GM18951 (cell line): ENCODE measurements around the gene REG4.
"Not testable (repeated sequence)": the region's sequence is repeated elsewhere in the genome, so short reads cannot be mapped to it uniquely, and the experiment has no call there.

Experiments used
- POLR2A ChIP-seq: IDR thresholded peaks from 4 replicates; pipeline ENCODE4 v1.6.1; 2011; ENCODE audit warnings: mild to moderate bottlenecking; ENCODE audit not compliant: insufficient read length, insufficient read depth; ENCODE audit errors: extremely low read depth
- in situ Hi-C: fragments of 300-500 bp; cut with MboI; formaldehyde crosslinking; loops from one replicate; pipeline ENCODE4 v1.12.0; 2022; ENCODE audit warnings: low sequenced_read_pairs, mixed read lengths, inconsistent platforms; ENCODE audit not compliant: unreplicated experiment

Gene REG4

DNA sequence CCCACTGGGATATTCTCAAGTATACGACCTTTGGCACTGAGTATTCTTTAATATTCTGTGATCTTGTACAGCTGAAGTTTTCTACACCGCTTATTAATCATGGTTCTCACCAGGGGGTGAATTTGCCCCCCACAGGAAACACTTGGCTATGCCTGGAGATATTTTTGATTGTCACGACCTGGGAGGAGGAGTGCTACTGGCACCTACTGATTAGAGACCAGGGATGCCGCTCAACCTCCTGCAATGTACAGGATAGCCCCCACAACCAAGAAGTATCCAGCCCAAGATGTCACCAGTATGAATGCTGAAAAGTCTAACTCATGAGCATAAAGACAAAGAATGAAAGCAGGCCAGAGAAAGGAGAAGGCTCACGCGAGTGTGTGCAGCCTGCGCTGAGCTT, 13.7 kb downstream of the REG4 start:
- TF ChIP-seq POLR2A = no peak
- in situ Hi-C loops = no loop called here

DNA sequence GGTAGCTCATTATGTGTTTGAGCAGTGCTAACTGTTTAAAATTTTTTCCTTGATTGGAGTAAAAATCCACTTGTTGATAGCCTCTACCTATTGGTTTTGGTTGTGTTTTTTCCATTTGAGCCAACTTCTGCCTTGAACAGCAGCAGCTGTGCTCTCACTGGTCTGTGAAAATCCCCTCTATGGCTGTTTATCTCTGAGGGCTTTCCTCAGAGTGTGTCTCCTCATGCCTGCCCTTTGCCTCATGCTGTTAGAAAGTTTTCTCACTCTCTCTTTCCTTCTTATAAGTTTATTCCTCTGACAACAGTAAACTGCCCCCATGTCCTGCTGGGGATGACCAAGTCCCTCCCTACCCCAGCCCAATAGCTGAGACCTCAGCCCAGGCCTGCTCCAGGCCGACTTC, 14.1 kb downstream of the REG4 start:
- in situ Hi-C loops = no loop called here
- no peak for TF ChIP-seq POLR2A

DNA sequence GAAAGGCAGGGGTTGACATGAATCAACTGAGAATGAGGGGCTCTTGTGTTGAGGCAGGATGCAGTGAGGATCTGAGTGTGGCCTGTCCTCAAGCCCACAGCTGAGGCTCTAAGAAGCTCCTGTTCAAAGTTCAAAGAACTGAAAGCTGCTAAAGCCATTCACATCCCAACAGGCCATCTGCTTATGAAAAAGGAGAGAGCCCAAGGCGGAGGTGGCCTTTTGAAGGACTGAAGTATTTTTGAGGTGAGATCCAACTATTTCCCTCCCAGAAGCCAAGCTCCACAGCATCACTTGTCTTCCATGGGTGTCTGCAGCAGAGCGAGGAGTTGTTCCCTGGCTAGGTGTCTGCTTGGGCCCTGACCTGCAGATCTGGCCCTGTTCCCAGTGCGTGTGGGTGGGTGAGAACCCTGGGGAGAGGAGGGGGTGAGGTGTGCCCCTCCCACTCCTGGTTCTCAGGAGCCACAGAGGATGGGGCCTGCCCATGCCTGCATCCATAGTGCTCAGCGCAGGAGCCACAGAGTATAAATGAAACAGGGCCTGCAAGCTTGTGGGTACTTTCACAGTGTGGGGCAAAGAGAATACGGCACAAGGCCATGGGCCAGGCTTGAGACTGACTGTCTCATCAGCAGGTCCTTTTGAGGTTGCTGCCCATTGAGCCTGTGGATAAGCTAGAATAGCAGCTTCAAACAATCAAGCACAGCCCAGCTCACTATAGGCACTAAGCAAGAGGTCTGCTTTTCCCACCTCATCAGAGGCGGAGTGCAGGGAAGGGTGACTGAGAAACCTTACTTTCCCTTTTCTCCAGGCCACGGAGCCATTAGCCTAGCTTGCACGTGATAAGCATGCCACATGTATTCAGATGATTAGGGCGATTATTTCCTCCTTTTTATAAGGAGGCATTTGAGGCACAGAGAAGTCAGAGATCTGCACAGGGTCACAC, 15.7 kb downstream of the REG4 start:
- no peak for TF ChIP-seq POLR2A
- in situ Hi-C loops = no loop called here

DNA sequence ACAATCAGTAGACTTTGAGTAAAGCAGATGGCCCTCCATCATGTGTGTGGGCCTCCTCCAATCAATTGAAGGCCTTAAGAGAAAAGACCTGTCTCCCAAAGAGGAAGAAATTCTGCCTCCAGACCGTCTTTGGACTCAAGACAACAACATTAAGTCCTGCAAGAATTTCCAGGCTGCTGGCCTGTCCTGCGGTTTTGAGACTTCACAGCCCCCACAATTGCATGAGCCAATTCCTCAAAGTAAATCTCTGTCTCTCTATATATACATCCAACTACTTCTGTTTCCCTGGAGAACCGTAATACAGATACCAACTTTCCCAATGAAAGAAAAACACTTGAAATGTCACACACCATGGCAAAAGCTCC, 16.4 kb downstream of the REG4 start:
- TF ChIP-seq POLR2A = no peak
- in situ Hi-C loops = no loop called here

DNA sequence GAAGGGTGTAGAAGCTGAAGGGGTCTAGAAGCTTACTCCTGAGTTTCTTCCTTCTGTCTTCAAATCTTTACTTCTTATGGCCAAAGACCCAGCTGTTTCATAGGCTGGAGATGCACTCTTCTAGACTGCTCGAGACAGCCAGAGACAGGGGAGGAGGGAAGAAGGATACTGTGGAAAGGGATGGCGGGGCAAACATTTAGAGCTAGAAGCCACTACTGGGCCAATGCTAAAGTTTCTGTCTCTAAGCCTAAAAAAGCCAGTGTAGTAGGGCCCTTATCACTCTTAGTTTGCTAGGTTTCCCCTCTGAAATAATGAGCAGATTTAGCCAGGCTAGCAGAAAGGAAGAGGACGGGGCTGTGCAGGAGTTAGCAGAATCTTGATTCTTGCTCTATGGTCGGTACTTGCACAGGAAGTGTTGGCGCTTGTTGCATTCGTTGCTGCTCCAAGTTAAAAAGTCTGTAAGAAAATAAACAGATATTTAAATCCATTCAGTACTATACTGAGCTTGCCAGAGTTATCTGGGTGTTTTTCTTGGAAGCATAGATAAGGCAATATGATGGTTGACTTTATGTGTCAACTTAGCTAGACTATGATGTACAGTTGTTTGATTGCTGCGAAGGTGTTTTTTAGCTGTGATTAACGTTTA, 16.9 kb downstream of the REG4 start:
- in situ Hi-C loops = no loop called here
- no peak for TF ChIP-seq POLR2A

DNA sequence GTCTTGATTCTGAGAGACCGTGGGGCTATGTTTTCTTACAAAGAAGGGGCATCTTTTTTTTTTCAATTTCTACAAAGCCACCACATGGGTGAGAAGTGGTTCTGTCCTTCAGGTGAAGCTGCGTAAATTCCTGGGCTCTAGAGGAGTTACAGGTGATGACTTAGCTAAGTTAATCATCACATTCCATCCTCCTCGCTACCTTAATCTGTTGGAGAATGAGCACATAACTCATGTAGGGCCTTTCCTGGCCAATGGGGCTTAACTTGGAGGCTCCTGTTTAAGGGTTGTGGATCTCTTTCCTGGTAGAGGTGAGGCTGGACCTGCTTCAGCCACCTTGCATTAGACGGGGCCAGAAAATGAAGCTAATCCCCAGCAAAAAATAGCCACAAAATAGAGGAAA, 19.9 kb downstream of the REG4 start:
- TF ChIP-seq POLR2A = no peak
- in situ Hi-C loops = no loop called here

DNA sequence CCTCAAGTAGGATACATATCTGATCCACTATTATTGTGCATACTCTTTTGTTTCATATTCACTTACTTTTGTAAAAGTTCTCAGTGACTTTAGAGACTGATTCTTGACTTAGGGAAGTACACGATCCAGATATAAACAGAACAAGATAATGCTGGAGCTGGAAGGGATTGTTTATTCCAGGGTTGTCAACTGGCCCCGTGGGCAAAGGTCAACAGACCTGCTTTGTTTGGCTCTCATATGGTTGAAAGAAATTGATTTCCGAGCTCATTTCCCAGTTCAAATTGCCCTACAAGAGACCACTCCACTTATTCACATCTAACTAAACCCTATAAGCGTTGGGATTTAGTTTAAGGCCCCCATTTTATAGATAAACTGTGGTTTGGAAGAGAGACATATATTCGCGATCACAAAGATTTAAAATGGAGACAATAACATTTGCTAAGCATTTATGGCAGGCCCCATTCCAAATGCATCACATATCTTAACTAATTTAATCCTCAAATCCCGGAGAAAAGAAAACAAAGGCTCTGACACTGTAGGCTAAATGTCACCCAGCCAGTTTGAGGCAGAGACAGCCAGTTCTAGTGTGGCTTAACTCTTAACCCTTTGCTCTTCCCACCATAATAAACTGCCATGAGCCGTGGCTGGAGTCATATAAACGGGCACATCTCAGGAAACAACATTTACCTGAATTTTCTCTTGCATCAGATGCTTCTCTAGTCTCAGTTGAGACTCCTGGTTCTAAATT, 20.6 kb downstream of the REG4 start:
- TF ChIP-seq POLR2A = no peak
- in situ Hi-C loops = no loop called here

DNA sequence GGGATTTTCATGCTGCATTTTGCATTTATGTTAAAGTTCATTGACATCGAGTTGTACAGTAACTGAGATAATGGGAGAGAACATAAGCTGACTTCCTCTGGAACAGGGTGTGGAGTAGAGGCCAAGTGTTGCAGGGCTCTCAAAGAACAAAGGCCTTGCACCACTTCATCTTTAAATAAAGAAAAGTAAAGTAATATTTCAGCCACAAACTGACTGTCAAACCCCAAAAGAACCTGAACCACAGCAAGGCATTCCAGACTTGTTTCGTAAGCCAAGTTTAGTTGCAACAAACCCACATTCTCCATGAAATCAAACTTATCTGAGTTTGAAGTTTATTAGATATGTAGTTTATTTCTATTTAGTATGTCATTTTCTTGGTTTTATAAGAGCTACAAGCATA, 23.5 kb downstream of the REG4 start:
- TF ChIP-seq POLR2A = no peak
- in situ Hi-C loops = no loop called here

DNA sequence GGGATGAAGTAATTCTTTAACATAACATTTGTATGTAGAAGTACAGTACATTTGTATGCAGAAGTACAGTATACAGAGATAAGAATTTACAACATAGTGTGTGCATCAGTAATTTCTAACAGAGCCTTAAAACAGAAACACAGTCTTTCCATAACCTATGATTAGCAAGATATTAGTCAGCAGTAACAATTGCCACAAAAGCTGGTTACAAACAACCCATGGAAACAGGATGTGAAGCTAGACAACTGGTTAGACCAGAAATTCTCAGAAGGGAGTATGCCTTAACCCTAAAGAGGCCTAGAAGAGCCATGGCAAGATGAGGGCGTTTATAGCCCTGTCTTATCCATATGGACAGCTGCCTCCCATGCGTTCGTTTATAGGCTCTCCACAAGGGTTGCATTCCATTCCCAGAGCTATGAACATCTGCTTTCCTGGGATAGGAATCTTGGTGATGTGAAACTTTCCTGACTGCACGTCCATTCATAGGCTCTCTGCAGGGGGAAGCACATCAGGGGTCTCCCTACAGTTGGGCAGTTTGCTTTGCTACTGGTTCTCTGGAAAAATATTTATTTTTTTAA, 24.7 kb downstream of the REG4 start:
- in situ Hi-C loops = not testable (repeated sequence)

DNA sequence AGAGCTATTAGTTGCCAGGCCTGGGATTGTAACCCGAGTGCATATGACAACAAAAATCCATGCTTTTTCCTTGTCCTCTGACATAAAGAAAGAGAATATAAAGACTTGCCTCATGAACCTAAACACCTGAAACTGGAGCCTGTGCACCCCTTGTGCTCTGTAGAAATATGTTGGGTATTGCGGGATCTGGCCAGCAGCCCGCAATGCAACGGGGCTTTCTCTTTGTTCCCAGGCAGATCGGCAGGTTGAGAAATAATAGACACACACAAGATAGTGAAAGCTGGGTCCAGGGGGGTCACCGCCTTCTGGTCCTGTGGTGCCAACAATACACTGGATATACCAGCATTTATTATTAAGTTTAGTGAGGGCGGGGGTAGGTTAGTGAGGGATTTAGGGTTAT, 25.2 kb downstream of the REG4 start:
- in situ Hi-C loops = not testable (repeated sequence)

DNA sequence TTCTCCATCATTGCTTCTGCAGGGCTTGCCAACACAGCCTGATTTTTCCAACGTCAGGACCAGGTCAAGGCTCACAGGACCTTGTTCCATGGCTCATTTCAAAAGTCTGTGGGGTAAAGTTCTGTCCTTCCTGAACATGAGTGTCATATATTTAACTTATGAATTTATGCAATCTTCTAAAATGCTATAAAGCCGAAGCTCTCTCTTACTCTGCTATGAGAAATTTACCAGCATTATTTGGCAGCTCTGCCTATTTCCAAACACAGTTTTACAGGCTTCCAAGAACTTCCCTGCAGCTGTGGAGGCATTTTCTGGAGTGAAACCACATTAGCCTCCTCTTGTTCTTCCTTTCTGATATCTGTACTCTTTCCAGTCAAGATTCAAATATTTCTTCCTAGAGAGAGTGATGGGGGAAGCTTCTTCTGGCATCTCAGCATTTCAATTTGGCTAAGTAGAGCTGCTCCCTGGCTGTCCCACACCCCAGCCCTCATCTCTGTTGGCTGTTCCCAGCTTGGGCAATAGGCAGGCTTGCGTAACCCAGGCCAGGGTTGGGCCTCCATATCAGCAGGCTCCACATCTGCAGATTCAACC, 27.0 kb downstream of the REG4 start:
- TF ChIP-seq POLR2A = no peak
- in situ Hi-C loops = no loop called here

DNA sequence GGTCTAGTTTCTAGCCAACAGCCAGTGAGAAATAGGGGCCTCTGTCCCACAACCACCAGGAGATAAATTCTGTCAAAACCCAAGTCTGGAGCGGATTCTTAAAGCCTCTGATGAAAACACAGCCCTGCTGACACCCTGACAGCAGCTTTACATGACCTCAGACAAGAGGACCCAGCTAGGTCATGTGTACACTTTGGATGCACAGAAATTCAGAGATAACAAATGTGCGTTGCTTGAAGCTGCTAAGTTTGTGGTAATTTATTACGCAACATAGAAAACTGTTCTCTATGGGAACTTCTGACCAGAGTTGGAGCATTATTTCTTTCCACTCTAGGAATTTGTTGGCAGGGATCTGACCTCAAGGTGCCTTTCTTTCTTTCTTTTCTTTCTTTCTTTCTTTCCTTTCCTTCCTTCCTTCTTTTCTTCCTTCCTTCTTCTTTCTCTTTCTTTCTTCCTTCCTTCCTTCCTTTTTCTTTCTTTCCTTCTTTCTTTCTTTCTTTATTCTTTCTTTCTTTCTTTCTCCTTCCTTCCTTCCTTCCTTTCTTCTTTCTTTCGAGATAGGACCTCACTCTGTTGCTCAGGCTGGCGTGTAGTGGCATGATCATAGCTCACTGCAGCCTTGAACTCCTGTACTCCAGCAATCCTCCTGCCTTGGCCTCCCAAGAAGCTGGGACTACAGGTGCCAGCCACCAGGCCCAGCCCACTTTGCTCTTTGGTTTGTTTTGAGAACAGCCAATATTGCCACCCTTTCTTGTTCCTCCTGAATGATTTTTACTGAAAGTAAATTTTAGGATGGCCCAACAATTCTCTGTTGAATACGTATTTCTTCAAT, 27.7 kb downstream of the REG4 start:
- no peak for TF ChIP-seq POLR2A
- in situ Hi-C loops = no loop called here
